ENCODE results near the gene RSPH1.
A peak's percentile ranks its signal among the peaks of the same experiment; 100 is the strongest.

The RSPH1 gene

DNA sequence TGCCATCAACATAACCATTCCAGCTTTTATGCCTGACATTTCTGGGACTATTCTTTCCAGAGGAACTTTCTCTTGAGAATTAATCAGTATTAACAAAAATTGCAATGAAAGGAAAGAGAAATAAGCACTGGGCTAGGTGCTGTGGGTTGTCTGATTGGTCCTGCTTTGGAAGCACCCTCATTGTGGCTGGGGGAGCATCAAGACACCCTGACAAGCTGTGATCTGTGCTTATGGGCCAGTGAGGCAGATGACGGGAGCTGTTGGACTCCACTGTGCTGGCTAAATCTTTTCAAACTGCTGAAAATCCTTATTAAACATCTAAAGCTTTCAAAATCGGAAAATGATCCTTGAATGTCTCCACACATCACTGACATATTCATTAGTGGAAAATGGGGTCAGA is 72.3 kb downstream of the RSPH1 start:
- no peak for DNase-seq

DNA sequence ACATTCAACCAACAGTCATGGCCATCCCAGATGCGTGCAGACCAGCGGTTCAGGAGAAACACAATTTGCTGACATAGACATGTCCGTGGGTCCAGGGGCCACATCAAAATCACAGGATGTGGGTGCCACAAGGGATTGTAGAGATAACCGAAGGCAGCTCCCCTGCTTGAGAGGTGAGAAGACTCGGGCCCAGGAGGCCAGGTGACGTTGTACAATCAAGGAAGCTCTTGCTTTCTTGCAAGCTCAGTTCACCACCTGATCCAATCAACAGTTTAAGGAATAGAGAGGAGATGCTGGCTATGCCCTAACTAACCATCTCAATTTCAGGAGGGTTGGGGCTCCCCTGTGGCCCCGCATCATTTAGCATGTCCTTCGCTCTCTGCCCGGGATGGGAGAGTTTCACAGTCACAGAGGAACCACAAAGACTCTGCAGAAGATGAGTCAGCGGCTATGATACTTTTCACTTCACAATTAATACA is 72.8 kb downstream of the RSPH1 start:
- peak; percentile 63 for DNase-seq
